ENCODE measurements around the gene CD80. TPM values are rescaled to one million over a fixed set of nuclear protein-coding genes. Genes with fewer than 3 reads are reported as not detected.

The CD80 gene
- total RNA-seq, 4 donors from 2014 or later = 0.13 to 1.3 TPM; not detected in 2

Other genes starting within 250 kb of the CD80 start
- 10 to 100 TPM; 14.3 to 26.5 (median 21.0) TPM for gene TMEM39A, start 96.0 kb downstream of the CD80 start, total RNA-seq
- gene POGLUT1, start 90.7 kb downstream of the CD80 start, total RNA-seq = 10 to 100 TPM in 2 of 4 donors, 1 to 10 TPM in 2; 5.6 to 18.9 (median 9.5) TPM
- 10 to 100 TPM; 16.2 to 52.8 (median 45.8) TPM for gene TIMMDC1, start 61.1 kb downstream of the CD80 start, total RNA-seq
- gene ADPRH, start 19.9 kb upstream of the CD80 start, total RNA-seq = 1 to 10 TPM in 3 of 4 donors, under 1 TPM in 1; 0.66 to 5.1 (median 2.9) TPM
- 1 to 10 TPM in 1 of 4 donors, under 1 TPM in 2, not detected in 1; 0.41 to 1.5 (median 0.79) TPM for gene PLA1A, start 38.3 kb upstream of the CD80 start, total RNA-seq
- 1 to 10 TPM in 1 of 4 donors, under 1 TPM in 2, not detected in 1; 0.18 to 3.8 (median 0.91) TPM for gene POPDC2, start 101.0 kb upstream of the CD80 start, total RNA-seq
- 10 to 100 TPM; 10.8 to 33.9 (median 24.6) TPM for gene COX17, start 117.8 kb upstream of the CD80 start, total RNA-seq
- 1 to 10 TPM in 2 of 4 donors, under 1 TPM in 1, not detected in 1; 0.68 to 2.7 (median 1.5) TPM for gene CFAP91, start 143.4 kb upstream of the CD80 start, total RNA-seq
- not detected for gene NR1I2, start 222.5 kb upstream of the CD80 start, total RNA-seq

Measured in esophagus squamous epithelium (tissue), 4 donors.